SU-DHL-6 (cell line): Measurements from ENCODE around the gene TDRD9.

Source experiments
- H2AFZ ChIP-seq: fragments of 200-600 bp; sonication (generic); 2 replicates; pipeline ENCODE4 v1.6.1; 2014; ENCODE audit warnings: low read depth, mild to moderate bottlenecking, moderate library complexity, mixed read lengths, antibody characterized with exemption, low read length; ENCODE audit not compliant: severe bottlenecking
- H3F3A ChIP-seq: fragments of 200-600 bp; shearing (Covaris generic); 2 replicates; pipeline ENCODE4 v1.6.0; 2016; ENCODE audit warnings: antibody characterized with exemption, mild to moderate bottlenecking; ENCODE audit not compliant: insufficient read depth
- H3K27ac ChIP-seq: fragments of 200-600 bp; sonication (generic); 2 replicates; pipeline ENCODE4 v1.5.1; 2016; ENCODE audit warnings: low read depth, mild to moderate bottlenecking, low read length, moderate library complexity, mixed read lengths
- H3K27me3 ChIP-seq: fragments of 200-600 bp; sonication (generic), shearing (Covaris generic); 2 replicates; pipeline ENCODE4 v1.6.0; 2014; ENCODE audit warnings: mild to moderate bottlenecking, low read length
- H3K36me3 ChIP-seq: fragments of 200-600 bp; sonication (generic); 2 replicates; pipeline ENCODE4 v1.6.1; 2014; ENCODE audit warnings: mild to moderate bottlenecking, low read length, mixed read lengths
- H3K4me2 ChIP-seq: fragments of 300-600, 200-600 bp; shearing (Covaris generic), sonication (generic); 2 replicates; pipeline ENCODE4 v1.6.0; 2014; ENCODE audit warnings: low read length, low read depth, mild to moderate bottlenecking; ENCODE audit not compliant: poor library complexity, severe bottlenecking
- H3K4me3 ChIP-seq: fragments of 200-600 bp; sonication (generic); 2 replicates; pipeline ENCODE4 v1.5.1; 2014; ENCODE audit warnings: antibody characterized with exemption, low read length, mild to moderate bottlenecking, mixed read lengths; ENCODE audit not compliant: insufficient read depth, poor library complexity, severe bottlenecking
- H3K79me2 ChIP-seq: fragments of 200-600 bp; sonication (generic); 2 replicates; pipeline ENCODE4 v1.6.1; 2014; ENCODE audit warnings: mild to moderate bottlenecking, low read length, moderate library complexity; ENCODE audit not compliant: insufficient read depth
- H3K9ac ChIP-seq: fragments of 200-600 bp; sonication (generic); 2 replicates; pipeline ENCODE4 v1.7.0; 2014; ENCODE audit warnings: mild to moderate bottlenecking, low read length
- H3K9me2 ChIP-seq: fragments of 200-600 bp; sonication (generic); replicated peaks from 2 replicates; pipeline ENCODE4 v1.6.1; 2014; ENCODE audit warnings: low read length; ENCODE audit not compliant: insufficient read depth
- H3K9me3 ChIP-seq: fragments of 200-600 bp; sonication (generic); 2 replicates; pipeline ENCODE4 v1.6.1; 2014; ENCODE audit warnings: low read length, mixed read lengths; ENCODE audit not compliant: insufficient read depth
- H4K20me1 ChIP-seq: fragments of 200-600 bp; sonication (generic); 2 replicates; pipeline ENCODE4 v1.6.1; 2014; ENCODE audit warnings: low read depth, mild to moderate bottlenecking, antibody characterized with exemption, low read length, moderate library complexity, mixed read lengths
- CTCF ChIP-seq: fragments of 200-600 bp; sonication (generic); IDR thresholded peaks from one replicate; pipeline ENCODE4 v1.5.1; 2017; ENCODE audit warnings: antibody characterized with exemption, mild to moderate bottlenecking, low read length, moderate library complexity; ENCODE audit not compliant: insufficient read depth, poor library complexity, severe bottlenecking
- EZH2phosphoT487 ChIP-seq: fragments of 200-600 bp; sonication (generic), shearing (Covaris generic); conservative IDR thresholded peaks from 2 replicates; pipeline ENCODE4 v1.6.1; 2018; ENCODE audit warnings: mild to moderate bottlenecking, antibody characterized with exemption, low read length, moderate library complexity, mixed read lengths

The TDRD9 gene

GRCh38 chr14:104100171-104101085, 172.2 kb downstream of the TDRD9 start:
- H3K9me3 ChIP-seq, result no peaks in the 10 kb centered on the region
- no peaks in the 10 kb centered on the region for H3K36me3 ChIP-seq
- H3K27ac ChIP-seq, result no peak overlapping the region
- no peaks in the 10 kb centered on the region for H3F3A ChIP-seq
- TF ChIP-seq CTCF (no peak), EZH2phosphoT487 (no peak)
- no peaks in the 10 kb centered on the region for H4K20me1 ChIP-seq
- H3K79me2 ChIP-seq, result no peaks in the 10 kb centered on the region
- no peaks in the 10 kb centered on the region for H3K9me2 ChIP-seq
- H2AFZ ChIP-seq, result no peak overlapping the region
- H3K9ac ChIP-seq, result no peak overlapping the region
- H3K4me2 ChIP-seq, result no peak overlapping the region
- H3K27me3 ChIP-seq, result no peaks in the 10 kb centered on the region
- H3K4me3 ChIP-seq, result no peak overlapping the region

DNA sequence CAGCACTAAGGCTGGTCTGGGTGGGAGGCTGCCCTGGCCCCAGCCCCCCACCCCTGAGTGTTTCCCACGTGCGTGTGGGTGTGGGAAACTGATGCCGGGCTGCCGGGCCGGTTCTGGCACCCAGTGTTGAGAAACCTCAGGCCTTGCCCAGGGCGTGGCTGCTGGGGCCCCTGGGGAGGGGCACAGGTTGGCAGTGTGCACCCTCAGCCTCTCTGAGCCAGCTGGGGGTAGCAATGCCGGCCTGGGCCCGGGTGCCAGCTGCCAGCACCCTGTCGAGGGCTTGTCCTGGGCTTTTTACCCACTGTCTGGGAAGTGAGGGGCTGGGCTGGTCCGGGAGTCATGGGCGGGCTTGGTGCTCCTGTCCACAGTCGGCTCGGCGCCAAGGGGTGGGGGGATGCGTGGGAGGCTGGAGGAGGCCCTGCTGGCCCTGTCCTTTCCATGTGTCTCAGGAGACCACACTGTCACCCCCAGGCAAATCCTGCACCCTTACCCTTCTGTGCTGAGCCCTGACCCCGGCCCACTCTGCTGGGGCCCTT, 172.9 kb downstream of the TDRD9 start:
- H3K4me2 ChIP-seq, result no peak overlapping the region
- H3K4me3 ChIP-seq, result no peak overlapping the region
- TF ChIP-seq CTCF (no peak), EZH2phosphoT487 (no peak)
- no peak overlapping the region for H3K9ac ChIP-seq
- no peaks in the 10 kb centered on the region for H4K20me1 ChIP-seq
- no peaks in the 10 kb centered on the region for H3K36me3 ChIP-seq
- H3K9me3 ChIP-seq, result no peaks in the 10 kb centered on the region
- H3K27ac ChIP-seq, result no peak overlapping the region
- no peaks in the 10 kb centered on the region for H3K79me2 ChIP-seq
- no peaks in the 10 kb centered on the region for H3F3A ChIP-seq
- no peak overlapping the region for H2AFZ ChIP-seq
- no peaks in the 10 kb centered on the region for H3K9me2 ChIP-seq
- no peaks in the 10 kb centered on the region for H3K27me3 ChIP-seq

DNA sequence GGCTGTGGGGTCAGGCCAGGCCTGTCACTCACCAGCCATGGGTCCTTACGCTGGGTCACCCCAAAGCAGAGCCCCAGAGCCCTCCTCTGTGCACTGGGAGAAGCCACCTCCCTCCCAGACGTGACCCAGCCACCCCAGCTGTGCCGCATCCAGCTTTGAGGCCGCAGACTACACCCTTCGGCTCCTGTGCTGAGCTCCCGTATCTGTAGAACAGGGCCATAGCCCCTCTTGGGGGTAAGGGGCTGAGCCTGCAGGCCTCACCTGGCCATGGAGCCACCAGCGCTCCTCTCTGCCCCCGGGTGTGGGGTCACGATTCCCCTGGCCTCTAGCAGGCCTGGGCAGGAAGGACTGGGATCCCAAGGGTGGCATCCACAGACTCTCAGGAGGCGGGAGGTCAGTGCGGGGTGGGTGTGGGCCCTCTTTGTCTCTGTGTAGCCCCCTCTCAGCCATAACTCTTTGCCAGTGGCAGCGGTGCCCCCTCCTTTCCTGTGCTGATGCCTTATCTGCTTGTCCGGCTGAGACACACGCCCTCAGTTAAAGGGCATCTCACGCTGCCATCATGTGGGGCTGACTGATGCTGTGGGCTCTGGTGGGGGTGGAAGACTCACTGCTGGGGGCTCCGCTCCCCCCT, 173.5 kb downstream of the TDRD9 start:
- H3K4me3 ChIP-seq, result no peak overlapping the region
- H3K27ac ChIP-seq, result no peak overlapping the region
- H3K36me3 ChIP-seq, result no peaks in the 10 kb centered on the region
- H3K9me3 ChIP-seq, result no peaks in the 10 kb centered on the region
- H3K79me2 ChIP-seq, result no peaks in the 10 kb centered on the region
- H3K9me2 ChIP-seq, result no peaks in the 10 kb centered on the region
- no peak overlapping the region for H3K9ac ChIP-seq
- no peaks in the 10 kb centered on the region for H4K20me1 ChIP-seq
- H2AFZ ChIP-seq, result no peak overlapping the region
- H3K4me2 ChIP-seq, result no peak overlapping the region
- H3K27me3 ChIP-seq, result no peaks in the 10 kb centered on the region
- H3F3A ChIP-seq, result no peaks in the 10 kb centered on the region
- TF ChIP-seq CTCF (no peak), EZH2phosphoT487 (no peak)
